Astrocyte (in vitro differentiated cells and primary cell): ENCODE results near the gene GBA2. TPM values are rescaled to one million over a fixed set of nuclear protein-coding genes. Genes with fewer than 3 reads are reported as not detected.
A peak's percentile ranks its signal among the peaks of the same experiment; 100 is the strongest.

Experiments used
- DNase-seq: peaks from one replicate; pipeline ENCODE4 v3.0.0-alpha.2; 2010; ENCODE audit warnings: low read depth
- FAIRE-seq: peaks from 2 replicates; lab custom pipeline; 2011; peaks lifted over from hg19 to GRCh38; lab: Jason Lieb, UNC
- H2AFZ ChIP-seq: 2 replicates; pipeline ENCODE4 v1.6.0; 2012; ENCODE audit warnings: low read depth, low read length, inconsistent platforms
- H3K27ac ChIP-seq: 2 replicates; pipeline ENCODE4 v1.5.1; 2011; ENCODE audit warnings: low read depth, low read length, inconsistent platforms
- H3K27me3 ChIP-seq: 2 replicates; pipeline ENCODE4 v1.6.0; 2011; ENCODE audit warnings: low read length, inconsistent platforms; ENCODE audit not compliant: insufficient read depth
- H3K36me3 ChIP-seq: 2 replicates; pipeline ENCODE4 v1.5.1; 2011; ENCODE audit warnings: low read length, inconsistent platforms; ENCODE audit not compliant: insufficient read depth
- H3K4me1 ChIP-seq: 2 replicates; pipeline ENCODE4 v1.5.1; 2011; ENCODE audit warnings: low read length, inconsistent platforms; ENCODE audit not compliant: insufficient read depth
- H3K4me2 ChIP-seq: 2 replicates; pipeline ENCODE4 v1.6.0; 2012; ENCODE audit warnings: low read length, inconsistent platforms
- H3K4me3 ChIP-seq: 2 replicates; pipeline ENCODE4 v1.5.1; 2011; ENCODE audit warnings: low read depth, mild to moderate bottlenecking, low read length, inconsistent platforms; ENCODE audit not compliant: insufficient read depth
- H3K79me2 ChIP-seq: 2 replicates; pipeline ENCODE4 v1.6.0; 2012; ENCODE audit warnings: mild to moderate bottlenecking, low read length, inconsistent platforms; ENCODE audit not compliant: insufficient read depth
- H3K9ac ChIP-seq: 2 replicates; pipeline ENCODE4 v1.6.0; 2012; ENCODE audit warnings: mild to moderate bottlenecking, low read length, inconsistent platforms
- H3K9me3 ChIP-seq: 2 replicates; pipeline ENCODE4 v1.5.1; 2012; ENCODE audit warnings: low read depth, mild to moderate bottlenecking, low read length, inconsistent platforms; ENCODE audit not compliant: insufficient read depth
- H4K20me1 ChIP-seq: 2 replicates; pipeline ENCODE4 v1.6.0; 2012; ENCODE audit warnings: low read length, inconsistent platforms; ENCODE audit not compliant: insufficient read depth
- H3K27ac Mint-ChIP-seq: one replicate; pipeline ENCODE4 v1.8.0; 2021; ENCODE audit warnings: mild to moderate bottlenecking, mixed read lengths; ENCODE audit not compliant: unreplicated experiment
- H3K27me3 Mint-ChIP-seq: one replicate; pipeline ENCODE4 v1.8.0; 2021; ENCODE audit warnings: low read depth, mixed read lengths; ENCODE audit not compliant: unreplicated experiment
- H3K36me3 Mint-ChIP-seq: one replicate; pipeline ENCODE4 v1.8.0; 2021; ENCODE audit warnings: low read depth, mixed read lengths; ENCODE audit not compliant: unreplicated experiment
- H3K4me1 Mint-ChIP-seq: one replicate; pipeline ENCODE4 v1.8.0; 2021; ENCODE audit warnings: low read depth, mixed read lengths; ENCODE audit not compliant: unreplicated experiment
- H3K4me3 Mint-ChIP-seq: one replicate; pipeline ENCODE4 v1.8.0; 2021; ENCODE audit warnings: mild to moderate bottlenecking, moderate library complexity, mixed read lengths; ENCODE audit not compliant: unreplicated experiment
- H3K9me3 Mint-ChIP-seq: one replicate; pipeline ENCODE4 v1.8.0; 2021; ENCODE audit warnings: mild to moderate bottlenecking, mixed read lengths; ENCODE audit not compliant: unreplicated experiment
- CTCF ChIP-seq: IDR thresholded peaks from 2 replicates; pipeline ENCODE4 v1.5.1; 2011; ENCODE audit warnings: low read depth, mild to moderate bottlenecking, inconsistent platforms, low read length, moderate library complexity; ENCODE audit not compliant: insufficient read depth
- EZH2 ChIP-seq: IDR thresholded peaks from 2 replicates; pipeline ENCODE4 v1.6.1; 2012; ENCODE audit warnings: mild to moderate bottlenecking, low read length, inconsistent platforms; ENCODE audit not compliant: insufficient read depth
- total RNA-seq: library from RNA; stranded (reverse); gene quantifications from 2 replicates; pipeline ENCODE4 v1.2.1, GENCODE V29; 2021

Gene GBA2
- total RNA-seq, 1 donor from 2014 or later: 42.5 TPM

- FAIRE-seq (no peak), DNase-seq (no peak)
- Histone ChIP-seq H2AFZ (no peak overlapping the region), H3K4me1 (peaks cover 32% of the 10 kb centered on the region), H3K9me3 (no peaks in the 10 kb centered on the region), H3K36me3 (no peaks in the 10 kb centered on the region), H3K4me2 (peak overlapping the region; percentile 89), H3K9ac (no peak overlapping the region), H3K79me2 (peaks cover 33% of the 10 kb centered on the region), H3K27me3 (peaks cover 2% of the 10 kb centered on the region), H3K27ac (no peak overlapping the region), H3K4me3 (no peak overlapping the region), H4K20me1 (peaks cover 3% of the 10 kb centered on the region)
- Mint-ChIP-seq H3K4me3 (peak overlapping the region; percentile 42), H3K27me3 (no peaks in the 10 kb centered on the region), H3K27ac (no peak overlapping the region), H3K4me1 (peaks cover 41% of the 10 kb centered on the region), H3K9me3 (no peaks in the 10 kb centered on the region), H3K36me3 (peaks cover 1% of the 10 kb centered on the region)
- TF ChIP-seq CTCF: no peak
- no peak for TF ChIP-seq EZH2
Observed at GRCh38 chr9:35793461-35793860, 44.4 kb upstream of the GBA2 start.

GRCh38 chr9:35792826-35793225 is 43.8 kb upstream of the GBA2 start:
- Mint-ChIP-seq H3K36me3 (peaks cover 1% of the 10 kb centered on the region), H3K9me3 (no peaks in the 10 kb centered on the region), H3K4me1 (peaks cover 36% of the 10 kb centered on the region), H3K4me3 (peak overlapping the region; percentile 42), H3K27ac (peak overlapping the region; percentile 62), H3K27me3 (no peaks in the 10 kb centered on the region)
- H3K4me3 ChIP-seq: no peak overlapping the region
- no peak for FAIRE-seq
- no peaks in the 10 kb centered on the region for H3K9me3 ChIP-seq
- no peak for DNase-seq
- peak overlapping the region; percentile 89 for H3K4me2 ChIP-seq
- H3K27ac ChIP-seq: no peak overlapping the region
- TF ChIP-seq CTCF (no peak), EZH2 (no peak)
- no peak overlapping the region for H2AFZ ChIP-seq
- H3K36me3 ChIP-seq: no peaks in the 10 kb centered on the region
- peaks cover 2% of the 10 kb centered on the region for H3K27me3 ChIP-seq
- H3K79me2 ChIP-seq: peaks cover 33% of the 10 kb centered on the region
- no peak overlapping the region for H3K9ac ChIP-seq
- H3K4me1 ChIP-seq: peaks cover 30% of the 10 kb centered on the region
- H4K20me1 ChIP-seq: peaks cover 3% of the 10 kb centered on the region

GRCh38 chr9:35792024-35792813 is 43.2 kb upstream of the GBA2 start:
- no peaks in the 10 kb centered on the region for H3K9me3 ChIP-seq
- no peaks in the 10 kb centered on the region for H3K27me3 Mint-ChIP-seq
- H3K36me3 ChIP-seq: no peaks in the 10 kb centered on the region
- H4K20me1 ChIP-seq: peaks cover 3% of the 10 kb centered on the region
- TF ChIP-seq CTCF: no peak
- TF ChIP-seq EZH2: no peak
- H3K27ac Mint-ChIP-seq: peak overlapping the region; percentile 62
- no peak overlapping the region for H3K4me3 ChIP-seq
- no peak for FAIRE-seq
- DNase-seq: no peak
- peak overlapping the region; percentile 89 for H3K4me2 ChIP-seq
- peaks cover 1% of the 10 kb centered on the region for H3K36me3 Mint-ChIP-seq
- no peak overlapping the region for H3K4me3 Mint-ChIP-seq
- H3K4me1 ChIP-seq: peaks cover 30% of the 10 kb centered on the region
- no peak overlapping the region for H3K27ac ChIP-seq
- H3K27me3 ChIP-seq: peaks cover 2% of the 10 kb centered on the region
- no peaks in the 10 kb centered on the region for H3K9me3 Mint-ChIP-seq
- H3K4me1 Mint-ChIP-seq: peaks cover 34% of the 10 kb centered on the region
- H2AFZ ChIP-seq: no peak overlapping the region
- H3K79me2 ChIP-seq: peaks cover 29% of the 10 kb centered on the region
- H3K9ac ChIP-seq: peak overlapping the region; percentile 85
